Measurements from ENCODE around the gene HDAC1.

HDAC1 gene

DNA sequence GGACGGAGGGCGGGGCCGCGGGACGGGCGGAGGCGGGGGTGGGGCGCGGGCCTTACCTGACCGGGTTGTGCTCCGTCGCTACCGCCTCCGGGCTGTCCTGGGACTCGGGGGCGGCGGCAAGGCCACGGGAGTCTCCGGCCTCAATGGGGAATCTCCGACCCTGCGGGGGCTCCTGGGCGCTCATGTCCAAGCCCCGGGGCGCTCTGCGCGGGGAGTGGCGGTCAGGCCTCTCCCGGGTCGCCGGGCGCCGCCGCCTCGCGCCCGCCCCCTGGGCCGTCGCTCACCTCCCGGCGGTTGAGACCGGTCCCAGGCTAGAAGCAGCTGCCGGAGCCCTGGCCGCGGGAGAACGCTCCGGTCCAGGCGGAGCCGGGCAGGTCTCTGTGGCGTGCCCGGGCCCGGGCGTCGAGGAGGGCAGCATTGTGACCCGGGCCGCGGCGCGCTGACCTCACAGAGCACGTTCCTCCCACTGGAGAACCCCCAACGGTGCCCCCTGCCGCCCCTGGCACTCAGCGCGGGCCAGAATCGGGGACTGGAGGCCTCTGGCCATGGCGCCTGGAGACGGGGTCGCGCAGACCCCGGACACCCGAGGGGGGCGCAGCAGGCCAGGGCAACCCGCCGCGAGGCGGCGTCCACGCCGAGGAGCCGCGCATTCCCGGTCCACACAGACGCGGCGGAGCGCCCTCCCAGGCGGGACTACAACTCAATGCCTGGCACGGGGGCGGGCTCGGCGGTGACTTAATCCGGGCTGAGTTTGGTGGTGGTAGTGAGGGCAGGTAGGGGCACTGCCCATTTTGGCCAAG, 70.0 kb downstream of the HDAC1 start:
- no peak overlapping the region for H3K27ac ChIP-seq (ENCODE audit: low read depth, low read length)
- H3K4me3 ChIP-seq (ENCODE audit: low read depth, low read length) = peak overlapping the region; percentile 68
- peaks cover 3% of the 10 kb centered on the region; the same call in 1 of the 2 replicates for H3K36me3 ChIP-seq (ENCODE audit: insufficient read depth, low read length)
- no peaks in the 10 kb centered on the region for H3K79me2 ChIP-seq (ENCODE audit: control insufficient read depth, insufficient read depth, low read length, unreplicated experiment)
- no peak overlapping the region for H2AFZ ChIP-seq (ENCODE audit: low read length, unreplicated experiment)
- no peaks in the 10 kb centered on the region for H3K4me1 ChIP-seq (ENCODE audit: control insufficient read depth, insufficient read depth, low read length, unreplicated experiment)
- H3K27me3 ChIP-seq (ENCODE audit: insufficient read depth, low read length) = no peaks in the 10 kb centered on the region

DNA sequence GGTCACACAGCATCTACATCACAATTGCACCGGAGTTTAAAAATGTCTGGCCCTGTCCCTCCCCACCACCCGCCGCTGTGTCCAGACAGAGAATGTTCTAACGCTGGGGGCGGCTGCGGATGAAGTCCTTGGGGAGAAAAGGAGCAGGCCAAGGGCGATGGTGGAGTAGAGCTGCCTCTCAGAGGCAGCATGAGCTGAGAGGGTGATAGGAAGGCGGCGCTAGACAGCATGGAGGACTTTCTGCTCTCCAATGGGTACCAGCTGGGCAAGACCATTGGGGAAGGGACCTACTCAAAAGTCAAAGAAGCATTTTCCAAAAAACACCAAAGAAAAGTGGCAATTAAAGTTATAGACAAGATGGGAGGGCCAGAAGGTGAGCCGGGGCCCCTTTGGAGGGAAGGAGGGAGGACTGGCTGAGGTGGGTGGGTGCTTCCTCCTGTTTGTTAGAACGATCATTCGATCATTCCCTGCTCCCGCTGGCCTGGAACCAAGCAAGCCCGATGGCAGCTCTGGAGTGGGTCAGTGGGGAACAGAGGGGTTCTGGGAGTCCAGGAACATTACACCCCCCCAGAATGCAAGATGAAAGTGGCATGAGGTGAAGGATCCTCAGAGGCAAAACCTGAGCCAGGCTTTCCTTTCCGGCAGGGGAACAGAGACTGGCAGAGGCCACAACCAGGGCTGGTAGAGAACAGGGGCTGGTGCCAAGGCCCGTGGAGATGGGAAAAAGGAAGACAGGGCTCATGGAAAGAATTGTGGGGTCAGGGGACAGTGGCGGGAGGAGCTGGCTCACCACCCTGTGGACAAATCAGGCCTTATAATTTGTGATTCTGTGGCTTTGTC, 70.8 kb downstream of the HDAC1 start, which contains the start of the genes FAM229A and TSSK3:
Gene FAM229A (minus strand): TSS at position 12 of the 840 bp plus-strand sequence. CDS start 394 bp downstream, outside the sequence.
Gene TSSK3 (plus strand): TSS at position 66 of the 840 bp plus-strand sequence. CDS start 163 bp downstream, at position 229.
- H3K27me3 ChIP-seq (ENCODE audit: insufficient read depth, low read length) = no peaks in the 10 kb centered on the region
- H3K36me3 ChIP-seq (ENCODE audit: insufficient read depth, low read length) = peaks cover 12% of the 10 kb centered on the region; the same call in 1 of the 2 replicates
- H3K27ac ChIP-seq (ENCODE audit: low read depth, low read length) = no peak within 1 kb of the TSS
- H2AFZ ChIP-seq (ENCODE audit: low read length, unreplicated experiment) = no peak within 1 kb of the TSS
- peak within 1 kb of the TSS; percentile 68 for H3K4me3 ChIP-seq (ENCODE audit: low read depth, low read length)
- no peaks in the 10 kb centered on the region for H3K4me1 ChIP-seq (ENCODE audit: control insufficient read depth, insufficient read depth, low read length, unreplicated experiment)
- no peaks in the 10 kb centered on the region for H3K79me2 ChIP-seq (ENCODE audit: control insufficient read depth, insufficient read depth, low read length, unreplicated experiment)

DNA sequence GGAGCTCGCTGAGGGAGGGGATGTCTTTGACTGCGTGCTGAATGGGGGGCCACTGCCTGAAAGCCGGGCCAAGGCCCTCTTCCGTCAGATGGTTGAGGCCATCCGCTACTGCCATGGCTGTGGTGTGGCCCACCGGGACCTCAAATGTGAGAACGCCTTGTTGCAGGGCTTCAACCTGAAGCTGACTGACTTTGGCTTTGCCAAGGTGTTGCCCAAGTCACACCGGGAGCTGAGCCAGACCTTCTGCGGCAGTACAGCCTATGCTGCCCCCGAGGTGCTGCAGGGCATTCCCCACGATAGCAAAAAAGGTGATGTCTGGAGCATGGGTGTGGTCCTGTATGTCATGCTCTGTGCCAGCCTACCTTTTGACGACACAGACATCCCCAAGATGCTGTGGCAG, 71.8 kb downstream of the HDAC1 start:
- H3K36me3 ChIP-seq (ENCODE audit: insufficient read depth, low read length) = peaks cover 12% of the 10 kb centered on the region; the same call in 1 of the 2 replicates

DNA sequence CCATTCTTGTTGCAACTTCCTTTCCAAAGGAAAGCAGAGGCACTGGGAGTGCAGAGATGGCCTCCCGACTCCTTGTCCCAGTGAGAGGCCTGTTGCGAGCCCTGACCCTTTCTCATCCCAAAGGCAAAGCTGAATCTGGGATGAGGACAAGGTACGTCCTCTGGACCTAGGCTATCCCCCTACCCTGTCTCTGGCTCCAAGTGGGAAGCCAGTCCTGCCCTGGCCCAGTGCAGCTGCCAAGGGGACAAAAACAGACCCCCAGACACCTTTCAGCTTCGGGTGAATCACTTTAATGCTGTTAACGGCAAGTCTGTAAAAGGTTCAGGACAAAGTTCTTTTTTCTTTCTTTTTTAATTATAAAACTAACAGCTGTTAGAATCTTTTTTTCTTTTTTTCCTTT, 73.0 kb downstream of the HDAC1 start:
- Histone ChIP-seq H3K79me2 (ENCODE audit: control insufficient read depth, insufficient read depth, low read length, unreplicated experiment) (no peaks in the 10 kb centered on the region), H2AFZ (ENCODE audit: low read length, unreplicated experiment) (no peak overlapping the region), H3K27me3 (ENCODE audit: insufficient read depth, low read length) (no peaks in the 10 kb centered on the region), H3K27ac (ENCODE audit: low read depth, low read length) (no peak overlapping the region), H3K36me3 (ENCODE audit: insufficient read depth, low read length) (peaks cover 12% of the 10 kb centered on the region; the same call in 1 of the 2 replicates), H3K4me3 (ENCODE audit: low read depth, low read length) (no peak overlapping the region), H3K4me1 (ENCODE audit: control insufficient read depth, insufficient read depth, low read length, unreplicated experiment) (no peaks in the 10 kb centered on the region)

More for the DNA sequence above, 71.8 kb downstream of the HDAC1 start:
- Histone ChIP-seq H3K27me3 (ENCODE audit: insufficient read depth, low read length) (no peaks in the 10 kb centered on the region), H3K4me3 (ENCODE audit: low read depth, low read length) (no peak overlapping the region), H2AFZ (ENCODE audit: low read length, unreplicated experiment) (no peak overlapping the region), H3K27ac (ENCODE audit: low read depth, low read length) (no peak overlapping the region), H3K79me2 (ENCODE audit: control insufficient read depth, insufficient read depth, low read length, unreplicated experiment) (no peaks in the 10 kb centered on the region), H3K4me1 (ENCODE audit: control insufficient read depth, insufficient read depth, low read length, unreplicated experiment) (no peaks in the 10 kb centered on the region)

GRCh38 chr1:32365445-32365844, 73.6 kb downstream of the HDAC1 start:
- no peak overlapping the region for H2AFZ ChIP-seq (ENCODE audit: low read length, unreplicated experiment)
- H3K79me2 ChIP-seq (ENCODE audit: control insufficient read depth, insufficient read depth, low read length, unreplicated experiment) = no peaks in the 10 kb centered on the region
- H3K27me3 ChIP-seq (ENCODE audit: insufficient read depth, low read length) = no peaks in the 10 kb centered on the region
- no peak overlapping the region for H3K27ac ChIP-seq (ENCODE audit: low read depth, low read length)
- no peaks in the 10 kb centered on the region for H3K4me1 ChIP-seq (ENCODE audit: control insufficient read depth, insufficient read depth, low read length, unreplicated experiment)
- no peak overlapping the region for H3K4me3 ChIP-seq (ENCODE audit: low read depth, low read length)
- peaks cover 12% of the 10 kb centered on the region; the same call in 1 of the 2 replicates for H3K36me3 ChIP-seq (ENCODE audit: insufficient read depth, low read length)

GRCh38 chr1:32367912-32368635, 76.2 kb downstream of the HDAC1 start:
- no peaks in the 10 kb centered on the region for H3K4me1 ChIP-seq (ENCODE audit: control insufficient read depth, insufficient read depth, low read length, unreplicated experiment)
- H3K79me2 ChIP-seq (ENCODE audit: control insufficient read depth, insufficient read depth, low read length, unreplicated experiment) = no peaks in the 10 kb centered on the region
- H3K4me3 ChIP-seq (ENCODE audit: low read depth, low read length) = no peak overlapping the region
- no peaks in the 10 kb centered on the region for H3K27me3 ChIP-seq (ENCODE audit: insufficient read depth, low read length)
- no peak overlapping the region for H2AFZ ChIP-seq (ENCODE audit: low read length, unreplicated experiment)
- H3K36me3 ChIP-seq (ENCODE audit: insufficient read depth, low read length) = peaks cover 12% of the 10 kb centered on the region; the same call in 1 of the 2 replicates
- H3K27ac ChIP-seq (ENCODE audit: low read depth, low read length) = no peak overlapping the region

DNA sequence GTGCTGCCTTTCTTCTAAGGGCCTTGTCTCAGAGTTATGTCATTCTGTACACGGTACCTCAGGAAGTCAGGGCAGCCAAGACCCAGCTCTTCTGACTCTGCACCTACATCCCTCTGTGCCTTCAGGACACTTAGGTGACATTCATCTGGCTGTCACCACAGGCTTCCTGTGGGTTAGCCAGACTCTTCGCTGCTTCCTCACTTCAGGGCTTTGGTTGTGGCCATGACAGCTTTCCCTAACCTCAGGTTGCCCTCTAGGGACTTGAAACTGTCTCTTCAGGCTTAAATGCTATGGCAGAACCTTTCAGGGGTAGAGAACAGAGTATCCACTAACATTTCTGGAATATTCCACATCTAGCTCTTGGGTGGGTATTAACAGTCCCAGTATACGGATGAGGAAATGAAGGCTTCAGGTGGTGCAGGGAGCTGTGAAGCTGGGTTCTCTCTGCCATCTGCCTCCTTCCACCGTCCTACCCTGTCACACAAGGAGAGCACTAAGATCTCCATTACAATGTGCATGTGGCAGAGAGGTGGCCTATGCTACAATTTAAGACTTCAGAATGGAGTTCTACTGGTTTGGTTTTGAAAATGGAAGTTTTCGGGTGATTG, 80.4 kb downstream of the HDAC1 start:
- H3K27ac ChIP-seq (ENCODE audit: low read depth, low read length) = no peak overlapping the region
- no peaks in the 10 kb centered on the region for H3K79me2 ChIP-seq (ENCODE audit: control insufficient read depth, insufficient read depth, low read length, unreplicated experiment)
- H2AFZ ChIP-seq (ENCODE audit: low read length, unreplicated experiment) = no peak overlapping the region
- H3K4me1 ChIP-seq (ENCODE audit: control insufficient read depth, insufficient read depth, low read length, unreplicated experiment) = no peaks in the 10 kb centered on the region
- no peaks in the 10 kb centered on the region for H3K27me3 ChIP-seq (ENCODE audit: insufficient read depth, low read length)
- no peak overlapping the region for H3K4me3 ChIP-seq (ENCODE audit: low read depth, low read length)
- H3K36me3 ChIP-seq (ENCODE audit: insufficient read depth, low read length) = peaks cover 10% of the 10 kb centered on the region

GRCh38 chr1:32373996-32374592, 82.2 kb downstream of the HDAC1 start:
- Histone ChIP-seq H3K27me3 (ENCODE audit: insufficient read depth, low read length) (no peaks in the 10 kb centered on the region), H3K4me1 (ENCODE audit: control insufficient read depth, insufficient read depth, low read length, unreplicated experiment) (no peaks in the 10 kb centered on the region), H3K4me3 (ENCODE audit: low read depth, low read length) (no peak overlapping the region), H3K79me2 (ENCODE audit: control insufficient read depth, insufficient read depth, low read length, unreplicated experiment) (no peaks in the 10 kb centered on the region), H3K27ac (ENCODE audit: low read depth, low read length) (no peak overlapping the region), H2AFZ (ENCODE audit: low read length, unreplicated experiment) (no peak overlapping the region), H3K36me3 (ENCODE audit: insufficient read depth, low read length) (peaks cover 6% of the 10 kb centered on the region)

DNA sequence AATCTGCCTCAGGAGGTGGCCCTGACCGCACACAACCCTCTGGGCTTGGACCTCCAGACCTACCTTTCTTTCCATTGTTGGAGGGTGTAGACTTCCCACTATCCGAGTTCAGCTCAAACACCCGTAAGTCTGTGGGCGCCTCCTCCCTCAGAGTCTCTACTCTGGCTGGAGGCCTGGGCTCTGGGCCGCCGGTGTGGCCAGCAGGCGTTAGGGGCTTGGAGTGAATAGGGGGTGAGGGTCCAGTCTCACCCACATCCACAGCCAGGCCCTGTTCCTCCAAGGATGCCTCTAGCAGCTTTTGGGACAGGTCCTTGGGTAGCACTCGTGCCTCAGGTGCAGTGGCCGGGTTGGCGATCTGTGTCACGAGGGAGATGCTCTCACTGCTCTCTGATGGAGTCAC, 84.3 kb downstream of the HDAC1 start:
- no peaks in the 10 kb centered on the region for H3K27me3 ChIP-seq (ENCODE audit: insufficient read depth, low read length)
- H3K4me3 ChIP-seq (ENCODE audit: low read depth, low read length) = no peak overlapping the region
- H3K27ac ChIP-seq (ENCODE audit: low read depth, low read length) = no peak overlapping the region
- no peak overlapping the region for H2AFZ ChIP-seq (ENCODE audit: low read length, unreplicated experiment)
- no peaks in the 10 kb centered on the region for H3K4me1 ChIP-seq (ENCODE audit: control insufficient read depth, insufficient read depth, low read length, unreplicated experiment)
- no peaks in the 10 kb centered on the region for H3K79me2 ChIP-seq (ENCODE audit: control insufficient read depth, insufficient read depth, low read length, unreplicated experiment)
- peaks cover 9% of the 10 kb centered on the region for H3K36me3 ChIP-seq (ENCODE audit: insufficient read depth, low read length)
